Colonic mucosa (tissue), 4 donors: ENCODE measurements around the gene PIP4P1. TPM values are rescaled to one million over a fixed set of nuclear protein-coding genes. Genes with fewer than 3 reads are reported as not detected.

Experiments
- DNase-seq: peaks from one replicate; pipeline ENCODE4 v3.0.0-alpha.2; 2020
- H3K27ac ChIP-seq: fragments of 200-600 bp; one replicate; pipeline ENCODE4 v1.8.0; 2021
- H3K27me3 ChIP-seq: fragments of 200-600 bp; one replicate; pipeline ENCODE4 v1.8.0; 2021
- H3K36me3 ChIP-seq: fragments of 200-600 bp; one replicate; pipeline ENCODE4 v1.8.0; 2021
- H3K4me1 ChIP-seq: fragments of 200-600 bp; one replicate; pipeline ENCODE4 v1.8.0; 2021; ENCODE audit warnings: mild to moderate bottlenecking
- H3K4me3 ChIP-seq: fragments of 200-600 bp; one replicate; pipeline ENCODE4 v1.8.0; 2021
- H3K9ac ChIP-seq, 2 donors: one replicate each; pipeline ENCODE4 v1.7.0; 2013; ENCODE audit warnings: control low read depth in 2 of 2, low read depth in 2 of 2, low read length in 2 of 2
- H3K9me3 ChIP-seq: fragments of 200-600 bp; one replicate; pipeline ENCODE4 v1.8.0; 2021
- CTCF ChIP-seq: fragments of 200-600 bp; IDR thresholded peaks from one replicate; pipeline ENCODE4 v1.8.0; 2022; ENCODE audit warnings: antibody characterized with exemption, mild to moderate bottlenecking
- intact Hi-C: fragments of 100-400 bp; cut with DNase I; formaldehyde crosslinking; loops from one replicate; pipeline ENCODE4 v1.14.1; 2022
- total RNA-seq, 2 donors: library from RNA; stranded (reverse); fragmentation: NEBNext Ultra II Directional in 1 of 2; extraction: Animal tissue kit (Norgen Biotek cat#: 25700) in 1 of 2; gene quantifications; one replicate each; pipeline ENCODE4 v1.2.1, GENCODE V29; 2021
- donor health status: healthy.
- donor health status: DM: no; HTN: no; CAD: no.
- donor health status: DM: no; HTN: no; CAD: no.

PIP4P1 gene
- total RNA-seq, 2 donors from 2014 or later, result 30.3 to 54.6 TPM

- Histone ChIP-seq H3K9ac (no peak overlapping the region), H3K27me3 (no peaks in the 10 kb centered on the region)
Observed at GRCh38 chr14:20499881-20500280, 38.6 kb upstream of the PIP4P1 start.

GRCh38 chr14:20499108-20499507 is 37.9 kb upstream of the PIP4P1 start:
- intact Hi-C loops, result no loop called here
- no peak for TF ChIP-seq CTCF
- H3K9ac ChIP-seq, result no peak overlapping the region
- no peaks in the 10 kb centered on the region for H3K4me1 ChIP-seq
- no peak for DNase-seq
- H3K9me3 ChIP-seq, result no peaks in the 10 kb centered on the region
- H3K4me3 ChIP-seq, result no peak overlapping the region
- H3K27me3 ChIP-seq, result no peaks in the 10 kb centered on the region
- no peaks in the 10 kb centered on the region for H3K36me3 ChIP-seq
- no peak overlapping the region for H3K27ac ChIP-seq

More at GRCh38 chr14:20499881-20500280, 38.6 kb upstream of the PIP4P1 start:
- H3K9me3 ChIP-seq, result no peaks in the 10 kb centered on the region
- no peaks in the 10 kb centered on the region for H3K4me1 ChIP-seq
- no peaks in the 10 kb centered on the region for H3K36me3 ChIP-seq
- no peak overlapping the region for H3K4me3 ChIP-seq
- DNase-seq, result no peak
- intact Hi-C loops, result no loop called here
- no peak overlapping the region for H3K27ac ChIP-seq
- no peak for TF ChIP-seq CTCF

- Histone ChIP-seq H3K4me3 (no peak overlapping the region), H3K9ac (no peak overlapping the region), H3K27ac (no peak overlapping the region), H3K27me3 (no peaks in the 10 kb centered on the region), H3K4me1 (no peaks in the 10 kb centered on the region), H3K9me3 (no peaks in the 10 kb centered on the region), H3K36me3 (no peaks in the 10 kb centered on the region)
- TF ChIP-seq CTCF, result no peak
- DNase-seq, result no peak
- intact Hi-C loops, result no loop called here
Observed at GRCh38 chr14:20498622-20499021, 37.4 kb upstream of the PIP4P1 start.

- intact Hi-C loops, result no loop called here
Observed at GRCh38 chr14:20494935-20495766, 33.9 kb upstream of the PIP4P1 start.

GRCh38 chr14:20493634-20494033 is 32.4 kb upstream of the PIP4P1 start:
- Histone ChIP-seq H3K27ac (no peak overlapping the region), H3K9me3 (no peaks in the 10 kb centered on the region), H3K36me3 (no peaks in the 10 kb centered on the region), H3K27me3 (no peaks in the 10 kb centered on the region), H3K4me1 (no peaks in the 10 kb centered on the region), H3K9ac (no peak overlapping the region), H3K4me3 (no peak overlapping the region)
- TF ChIP-seq CTCF, result no peak
- intact Hi-C loops, result no loop called here
- DNase-seq, result peak; percentile 24

More at GRCh38 chr14:20494935-20495766, 33.9 kb upstream of the PIP4P1 start:
- Histone ChIP-seq H3K9me3 (no peaks in the 10 kb centered on the region), H3K27me3 (no peaks in the 10 kb centered on the region), H3K27ac (no peak overlapping the region), H3K36me3 (no peaks in the 10 kb centered on the region), H3K4me1 (no peaks in the 10 kb centered on the region), H3K9ac (no peak overlapping the region), H3K4me3 (no peak overlapping the region)
- no peak for DNase-seq
- no peak for TF ChIP-seq CTCF
